Mesothelial cell of epicardium (in vitro differentiated cells): ENCODE data around the gene OGDH. TPM values are rescaled to one million over a fixed set of nuclear protein-coding genes. Genes with fewer than 3 reads are reported as not detected.
"Not testable (repeated sequence)": the region's sequence is repeated elsewhere in the genome, so short reads cannot be mapped to it uniquely, and the experiment has no call there.

ENCODE experiments used
- DNase-seq, 2 experiments: peaks; one replicate each; pipeline ENCODE4 v3.0.0; 2021; ENCODE audit warnings: low spot score in 2 of 2; ENCODE audit not compliant: unreplicated experiment in 2 of 2
- H3K27ac Mint-ChIP-seq: 2 replicates; pipeline ENCODE4 v1.8.0; 2021; ENCODE audit warnings: mixed read lengths
- H3K27me3 Mint-ChIP-seq: 2 replicates; pipeline ENCODE4 v1.8.0; 2021; ENCODE audit warnings: low read depth, mixed read lengths
- H3K36me3 Mint-ChIP-seq: 2 replicates; pipeline ENCODE4 v1.8.0; 2021; ENCODE audit warnings: mixed read lengths
- H3K4me1 Mint-ChIP-seq: 2 replicates; pipeline ENCODE4 v1.8.0; 2021; ENCODE audit warnings: mixed read lengths
- H3K4me3 Mint-ChIP-seq: 2 replicates; pipeline ENCODE4 v1.8.0; 2021; ENCODE audit warnings: mild to moderate bottlenecking, moderate library complexity, mixed read lengths
- H3K9me3 Mint-ChIP-seq: 2 replicates; pipeline ENCODE4 v1.8.0; 2021; ENCODE audit warnings: mixed read lengths
- total RNA-seq: library from RNA; stranded (reverse); gene quantifications from 3 replicates; pipeline ENCODE4 v1.2.1, GENCODE V29; 2021
- TF ChIP-seq, protein P1 (sequence below): fragments of 200-600 bp; sonication (generic); IDR thresholded peaks from one replicate; pipeline ENCODE4 v1.5.0; 2021; ENCODE audit warnings: antibody characterized with exemption; ENCODE audit not compliant: unreplicated experiment

Gene OGDH
- total RNA-seq, 1 donor from 2014 or later, result 71.2 TPM

- no peak for DNase-seq
- Mint-ChIP-seq H3K36me3 (no peaks in the 10 kb centered on the region), H3K27me3 (no peaks in the 10 kb centered on the region), H3K27ac (no peak overlapping the region), H3K9me3 (no peaks in the 10 kb centered on the region), H3K4me3 (no peak overlapping the region), H3K4me1 (peaks cover 4% of the 10 kb centered on the region)
- TF ChIP-seq, protein P1, sequence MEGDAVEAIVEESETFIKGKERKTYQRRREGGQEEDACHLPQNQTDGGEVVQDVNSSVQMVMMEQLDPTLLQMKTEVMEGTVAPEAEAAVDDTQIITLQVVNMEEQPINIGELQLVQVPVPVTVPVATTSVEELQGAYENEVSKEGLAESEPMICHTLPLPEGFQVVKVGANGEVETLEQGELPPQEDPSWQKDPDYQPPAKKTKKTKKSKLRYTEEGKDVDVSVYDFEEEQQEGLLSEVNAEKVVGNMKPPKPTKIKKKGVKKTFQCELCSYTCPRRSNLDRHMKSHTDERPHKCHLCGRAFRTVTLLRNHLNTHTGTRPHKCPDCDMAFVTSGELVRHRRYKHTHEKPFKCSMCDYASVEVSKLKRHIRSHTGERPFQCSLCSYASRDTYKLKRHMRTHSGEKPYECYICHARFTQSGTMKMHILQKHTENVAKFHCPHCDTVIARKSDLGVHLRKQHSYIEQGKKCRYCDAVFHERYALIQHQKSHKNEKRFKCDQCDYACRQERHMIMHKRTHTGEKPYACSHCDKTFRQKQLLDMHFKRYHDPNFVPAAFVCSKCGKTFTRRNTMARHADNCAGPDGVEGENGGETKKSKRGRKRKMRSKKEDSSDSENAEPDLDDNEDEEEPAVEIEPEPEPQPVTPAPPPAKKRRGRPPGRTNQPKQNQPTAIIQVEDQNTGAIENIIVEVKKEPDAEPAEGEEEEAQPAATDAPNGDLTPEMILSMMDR, result no peak
Measured at GRCh38 chr7:44729949-44730590, 123.6 kb downstream of the OGDH start.

GRCh38 chr7:44732971-44733370, 126.5 kb downstream of the OGDH start:
- not testable (repeated sequence) for H3K36me3 Mint-ChIP-seq, H3K9me3 Mint-ChIP-seq, H3K27me3 Mint-ChIP-seq, DNase-seq, H3K4me3 Mint-ChIP-seq, H3K27ac Mint-ChIP-seq, H3K4me1 Mint-ChIP-seq

GRCh38 chr7:44733708-44734481, 127.5 kb downstream of the OGDH start:
- Mint-ChIP-seq H3K27me3 (no peaks in the 10 kb centered on the region), H3K4me1 (no peaks in the 10 kb centered on the region), H3K9me3 (no peaks in the 10 kb centered on the region), H3K4me3 (no peak overlapping the region), H3K27ac (no peak overlapping the region), H3K36me3 (no peaks in the 10 kb centered on the region)
- DNase-seq, result no peak
- TF ChIP-seq, protein P1, result no peak

- Mint-ChIP-seq H3K9me3 (no peaks in the 10 kb centered on the region), H3K27ac (no peak overlapping the region), H3K4me3 (no peak overlapping the region), H3K36me3 (no peaks in the 10 kb centered on the region), H3K27me3 (no peaks in the 10 kb centered on the region), H3K4me1 (no peaks in the 10 kb centered on the region)
- no peak for DNase-seq
- TF ChIP-seq, protein P1, result no peak
Measured at GRCh38 chr7:44735403-44736165, 129.2 kb downstream of the OGDH start.

DNA sequence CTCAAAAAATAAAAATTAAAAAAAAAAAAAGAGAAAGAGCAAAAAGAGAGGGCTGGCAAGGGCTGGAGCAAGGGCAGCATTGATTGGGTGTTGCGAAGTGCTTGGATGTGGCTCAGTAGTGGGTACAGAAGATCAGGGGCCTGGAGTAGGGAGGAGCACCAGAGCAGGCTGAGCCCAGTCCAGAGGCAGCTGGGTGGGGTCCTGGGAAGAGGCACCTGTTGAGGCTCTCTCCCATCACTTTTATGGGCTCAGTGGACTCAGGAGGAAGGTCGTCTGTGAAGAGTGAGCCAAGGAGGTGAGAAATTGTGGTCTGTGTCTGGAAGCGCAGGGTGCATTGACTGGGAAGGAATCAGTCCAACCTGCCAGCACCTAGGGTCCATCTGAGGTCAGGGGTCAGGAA, 130.5 kb downstream of the OGDH start:
- TF ChIP-seq, protein P1, result no peak
- no peaks in the 10 kb centered on the region for H3K27me3 Mint-ChIP-seq
- H3K36me3 Mint-ChIP-seq, result no peaks in the 10 kb centered on the region
- H3K4me3 Mint-ChIP-seq, result no peak overlapping the region
- no peaks in the 10 kb centered on the region for H3K9me3 Mint-ChIP-seq
- no peak for DNase-seq
- no peak overlapping the region for H3K27ac Mint-ChIP-seq
- no peaks in the 10 kb centered on the region for H3K4me1 Mint-ChIP-seq
